Glomerular visceral epithelial cell (primary cell): Measurements from ENCODE around the gene RASSF5.
"Not testable (repeated sequence)": the region's sequence is repeated elsewhere in the genome, so short reads cannot be mapped to it uniquely, and the experiment has no call there.

Experiments used
- DNase-seq: peaks from one replicate; pipeline ENCODE4 v3.0.0-alpha.2; 2016; ENCODE audit errors: extremely low spot score

Gene RASSF5

GRCh38 chr1:206476591-206476990, 30.7 kb upstream of the RASSF5 start:
- no peak for DNase-seq

GRCh38 chr1:206477110-206477509, 30.2 kb upstream of the RASSF5 start:
- DNase-seq: no peak

GRCh38 chr1:206477581-206478380, 29.6 kb upstream of the RASSF5 start:
- no peak for DNase-seq

GRCh38 chr1:206478746-206479145, 28.6 kb upstream of the RASSF5 start:
- no peak for DNase-seq

- peak; percentile 80 for DNase-seq
Measured at GRCh38 chr1:206479183-206480125, 27.9 kb upstream of the RASSF5 start.

- no peak for DNase-seq
Measured at GRCh38 chr1:206480211-206480610, 27.1 kb upstream of the RASSF5 start.

- no peak for DNase-seq
Measured at GRCh38 chr1:206482611-206483010, 24.7 kb upstream of the RASSF5 start.

- DNase-seq: not testable (repeated sequence)
Measured at GRCh38 chr1:206483864-206484263, 23.5 kb upstream of the RASSF5 start.

- DNase-seq: no peak
Measured at GRCh38 chr1:206484901-206485300, 22.4 kb upstream of the RASSF5 start.

GRCh38 chr1:206486995-206487788, 20.1 kb upstream of the RASSF5 start:
- DNase-seq: no peak

GRCh38 chr1:206487970-206488369, 19.4 kb upstream of the RASSF5 start:
- no peak for DNase-seq

GRCh38 chr1:206488466-206488865, 18.9 kb upstream of the RASSF5 start:
- DNase-seq: no peak

GRCh38 chr1:206489980-206490770, 17.2 kb upstream of the RASSF5 start:
- peak; percentile 80 for DNase-seq

GRCh38 chr1:206490771-206491405, 16.4 kb upstream of the RASSF5 start:
- peak; percentile 52 for DNase-seq

- DNase-seq: no peak
Measured at GRCh38 chr1:206491616-206492015, 15.7 kb upstream of the RASSF5 start.

- DNase-seq: no peak
Measured at GRCh38 chr1:206492589-206492988, 14.7 kb upstream of the RASSF5 start.

GRCh38 chr1:206493279-206493678, 14.1 kb upstream of the RASSF5 start:
- DNase-seq: no peak

- DNase-seq: no peak
Measured at GRCh38 chr1:206495011-206495461, 12.3 kb upstream of the RASSF5 start.

- DNase-seq: peak; percentile 61
Measured at GRCh38 chr1:206495493-206496046, 11.8 kb upstream of the RASSF5 start.

- DNase-seq: peak; percentile 66
Measured at GRCh38 chr1:206496131-206496793, 11.1 kb upstream of the RASSF5 start.
